ENCODE measurements around the gene SDR42E2. TPM values are rescaled to one million over a fixed set of nuclear protein-coding genes. Genes with fewer than 3 reads are reported as not detected.
A peak's percentile ranks its signal among the peaks of the same experiment; 100 is the strongest.

SDR42E2 gene
- total RNA-seq, 1 donor from 2014 or later = not detected

DNA sequence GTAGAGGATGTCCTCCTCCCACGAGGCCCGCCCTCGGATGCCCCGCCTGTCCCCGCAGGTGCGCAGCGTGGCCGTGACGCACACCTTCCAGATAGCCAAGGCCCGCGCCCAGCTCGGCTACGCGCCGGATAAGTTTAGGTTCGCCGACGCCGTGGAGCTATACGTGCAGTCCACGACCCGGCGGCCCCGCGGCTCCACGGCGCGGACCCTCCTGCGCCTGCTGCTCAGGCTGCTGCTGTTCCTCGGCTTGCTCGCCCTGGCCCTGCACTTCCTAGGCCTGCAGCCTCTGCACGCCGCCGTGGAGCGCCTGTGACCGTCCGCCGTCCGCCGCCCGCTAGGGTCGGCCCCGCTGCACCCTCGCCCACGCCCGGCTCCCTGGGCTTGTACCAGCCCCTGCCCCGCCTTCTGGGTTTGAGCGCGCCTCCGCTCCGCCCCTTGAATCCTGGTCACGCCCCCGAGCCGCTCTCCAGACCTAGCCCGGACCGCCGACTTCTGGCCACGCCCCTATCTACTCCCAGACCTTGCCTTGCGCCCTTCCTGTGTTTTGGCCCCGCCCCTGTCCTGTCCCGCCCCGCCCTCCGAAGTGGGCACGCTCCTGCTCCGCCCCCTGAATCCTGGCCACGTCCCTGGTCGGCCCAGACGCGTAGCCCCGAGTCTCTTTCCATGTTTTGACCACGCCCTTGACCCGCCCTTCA, 27.9 kb downstream of the SDR42E2 start:
- TF ChIP-seq, protein P1, sequence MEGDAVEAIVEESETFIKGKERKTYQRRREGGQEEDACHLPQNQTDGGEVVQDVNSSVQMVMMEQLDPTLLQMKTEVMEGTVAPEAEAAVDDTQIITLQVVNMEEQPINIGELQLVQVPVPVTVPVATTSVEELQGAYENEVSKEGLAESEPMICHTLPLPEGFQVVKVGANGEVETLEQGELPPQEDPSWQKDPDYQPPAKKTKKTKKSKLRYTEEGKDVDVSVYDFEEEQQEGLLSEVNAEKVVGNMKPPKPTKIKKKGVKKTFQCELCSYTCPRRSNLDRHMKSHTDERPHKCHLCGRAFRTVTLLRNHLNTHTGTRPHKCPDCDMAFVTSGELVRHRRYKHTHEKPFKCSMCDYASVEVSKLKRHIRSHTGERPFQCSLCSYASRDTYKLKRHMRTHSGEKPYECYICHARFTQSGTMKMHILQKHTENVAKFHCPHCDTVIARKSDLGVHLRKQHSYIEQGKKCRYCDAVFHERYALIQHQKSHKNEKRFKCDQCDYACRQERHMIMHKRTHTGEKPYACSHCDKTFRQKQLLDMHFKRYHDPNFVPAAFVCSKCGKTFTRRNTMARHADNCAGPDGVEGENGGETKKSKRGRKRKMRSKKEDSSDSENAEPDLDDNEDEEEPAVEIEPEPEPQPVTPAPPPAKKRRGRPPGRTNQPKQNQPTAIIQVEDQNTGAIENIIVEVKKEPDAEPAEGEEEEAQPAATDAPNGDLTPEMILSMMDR (IDR thresholded peaks at IDR 0.05; ENCODE audit: insufficient read depth, low read length, poor library complexity, severe bottlenecking) = no peak
- Histone ChIP-seq H3K36me3 (ENCODE audit: control insufficient read depth, insufficient read depth, low read length) (no peaks in the 10 kb centered on the region), H3K27me3 (ENCODE audit: control insufficient read depth, insufficient read depth, low read length) (no peaks in the 10 kb centered on the region), H3K4me3 (ENCODE audit: low read depth, low read length) (peak overlapping the region; percentile 59)
- DNase-seq (ENCODE audit: low read depth) = no peak

DNA sequence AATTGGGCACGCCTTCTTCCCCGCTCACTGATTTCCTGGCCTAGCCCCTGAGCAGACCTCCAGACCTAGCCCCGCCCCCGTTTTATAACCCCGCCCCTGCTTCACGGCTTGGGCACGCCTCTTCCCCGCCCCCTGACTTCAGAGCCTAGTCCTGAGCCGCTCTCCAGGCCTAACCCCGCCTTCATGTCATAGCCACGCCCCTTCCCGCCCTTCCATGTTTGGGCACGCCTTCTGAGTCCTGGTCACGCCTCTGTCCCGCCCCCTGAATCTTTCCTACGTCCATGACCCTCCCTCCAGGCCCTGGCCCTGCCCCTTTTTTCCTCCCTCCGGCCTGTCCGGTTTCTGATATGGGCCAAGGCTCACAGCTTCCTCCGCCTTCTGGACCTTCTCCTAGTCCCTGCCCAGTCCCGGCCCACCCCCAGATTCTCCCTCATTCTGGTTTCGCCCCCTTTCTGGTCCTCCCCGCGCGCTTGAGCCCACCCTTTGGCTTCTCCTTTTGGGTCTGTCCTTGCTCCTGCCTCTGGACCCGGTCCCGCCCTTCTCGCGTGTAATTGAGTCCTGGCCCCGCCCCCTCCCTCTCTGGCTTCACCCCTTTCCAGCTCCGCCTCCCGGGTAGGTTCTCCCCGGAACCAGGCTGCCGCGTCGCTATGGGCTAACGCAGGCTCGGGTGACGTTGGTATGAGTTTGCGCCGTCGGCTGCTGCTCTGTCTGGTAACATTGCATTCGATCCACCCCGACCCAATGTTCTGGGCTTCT, 28.6 kb downstream of the SDR42E2 start:
- Histone ChIP-seq H3K27me3 (ENCODE audit: control insufficient read depth, insufficient read depth, low read length) (no peaks in the 10 kb centered on the region), H3K4me3 (ENCODE audit: low read depth, low read length) (peak overlapping the region; percentile 65), H3K36me3 (ENCODE audit: control insufficient read depth, insufficient read depth, low read length) (no peaks in the 10 kb centered on the region)
- TF ChIP-seq, protein P1 (IDR thresholded peaks at IDR 0.05; ENCODE audit: insufficient read depth, low read length, poor library complexity, severe bottlenecking) = no peak
- DNase-seq (ENCODE audit: low read depth) = peak; percentile 93

DNA sequence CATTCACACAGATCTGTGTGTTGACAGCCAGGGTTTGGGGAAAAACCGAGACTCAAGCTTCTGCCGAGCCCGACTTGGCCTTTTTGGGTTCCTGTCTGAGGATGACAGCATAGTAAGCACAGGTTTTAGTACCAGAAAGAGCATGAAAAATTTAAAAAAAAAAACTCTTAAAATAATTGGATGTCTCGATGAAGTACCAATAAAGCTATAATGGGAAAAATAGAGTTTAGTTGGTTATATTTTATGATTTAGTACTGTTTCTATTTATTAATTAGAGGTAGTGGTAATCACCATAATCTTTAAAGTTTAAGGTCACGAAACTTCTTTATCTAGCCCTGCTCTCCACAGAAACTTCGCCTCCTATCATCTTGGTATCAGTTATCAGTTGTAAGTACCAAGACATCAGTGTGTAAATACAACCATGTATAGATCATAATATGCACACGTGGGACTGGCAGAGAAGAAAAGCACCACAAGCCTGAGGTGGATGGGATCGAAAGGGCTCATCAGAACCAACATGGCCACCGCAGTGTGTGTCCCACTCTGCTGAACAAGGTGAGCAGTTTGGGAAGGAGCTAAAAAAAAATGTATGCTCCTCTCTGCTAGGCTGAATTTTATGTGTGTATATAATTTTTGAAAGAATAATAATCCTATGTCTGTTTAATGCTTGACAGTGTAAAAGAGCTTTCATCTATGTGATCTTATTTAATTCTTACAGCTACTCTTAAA, 29.4 kb downstream of the SDR42E2 start:
- DNase-seq (ENCODE audit: low read depth) = no peak
- TF ChIP-seq, protein P1 (IDR thresholded peaks at IDR 0.05; ENCODE audit: insufficient read depth, low read length, poor library complexity, severe bottlenecking) = no peak
- H3K4me3 ChIP-seq (ENCODE audit: low read depth, low read length) = peak overlapping the region; percentile 65
- H3K36me3 ChIP-seq (ENCODE audit: control insufficient read depth, insufficient read depth, low read length) = no peaks in the 10 kb centered on the region
- H3K27me3 ChIP-seq (ENCODE audit: control insufficient read depth, insufficient read depth, low read length) = no peaks in the 10 kb centered on the region

DNA sequence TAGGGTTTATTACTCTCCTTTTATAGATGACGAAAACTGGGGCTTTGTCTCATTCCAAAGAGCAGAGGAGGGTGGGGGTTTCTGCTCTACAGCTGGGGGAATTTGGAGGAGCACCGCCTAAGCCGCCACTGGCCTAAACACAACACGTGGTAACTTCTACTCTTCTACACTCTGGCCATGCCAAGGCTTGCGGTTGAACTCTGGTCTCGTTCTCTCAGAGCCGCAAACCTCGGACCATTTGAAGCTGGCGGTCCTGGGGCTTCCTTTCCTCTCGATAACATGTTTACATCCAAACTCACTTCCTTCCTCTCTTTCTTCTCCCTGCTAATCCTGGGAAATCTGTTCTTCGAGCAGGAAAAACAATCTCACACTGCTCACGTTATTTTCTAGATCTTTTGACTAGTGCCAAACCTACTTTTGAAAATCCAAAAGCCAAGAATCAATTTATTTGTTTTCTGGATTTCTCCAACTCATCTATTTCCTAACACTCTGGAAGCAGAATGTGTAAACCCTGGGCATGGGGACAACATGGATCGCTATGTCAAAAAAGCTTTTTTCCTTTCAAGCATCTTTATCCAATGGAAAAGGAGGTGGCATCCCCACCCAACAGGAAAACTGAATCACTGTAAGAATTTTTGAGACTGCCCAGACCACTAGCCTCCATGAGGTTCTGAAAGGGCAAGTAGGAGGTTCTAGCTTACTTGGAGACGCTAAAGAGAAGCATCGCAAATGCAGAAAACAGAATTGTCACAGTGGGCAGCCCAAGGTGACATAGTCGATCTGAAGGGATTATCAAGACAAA, 30.2 kb downstream of the SDR42E2 start:
- Histone ChIP-seq H3K36me3 (ENCODE audit: control insufficient read depth, insufficient read depth, low read length) (no peaks in the 10 kb centered on the region), H3K4me3 (ENCODE audit: low read depth, low read length) (no peak overlapping the region), H3K27me3 (ENCODE audit: control insufficient read depth, insufficient read depth, low read length) (no peaks in the 10 kb centered on the region)
- TF ChIP-seq, protein P1 (IDR thresholded peaks at IDR 0.05; ENCODE audit: insufficient read depth, low read length, poor library complexity, severe bottlenecking) = no peak
- no peak for DNase-seq (ENCODE audit: low read depth)

DNA sequence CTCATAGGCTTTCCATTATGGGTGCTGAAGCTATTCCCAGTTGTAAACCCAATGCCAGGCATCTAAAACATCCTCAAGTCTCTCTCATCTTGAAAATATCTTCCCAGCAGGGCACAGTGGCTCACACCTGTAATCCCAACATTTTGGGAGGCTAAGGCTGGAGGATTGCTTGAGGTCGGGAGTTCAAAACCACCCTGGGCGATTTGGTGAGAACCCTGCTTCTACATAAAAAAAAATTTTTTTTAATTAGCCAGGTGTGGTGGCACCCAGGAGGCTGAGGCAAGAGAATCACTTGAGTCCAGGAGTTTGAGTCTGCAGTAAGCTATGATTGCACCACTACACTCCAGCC, 30.7 kb downstream of the SDR42E2 start:
- H3K4me3 ChIP-seq (ENCODE audit: low read depth, low read length) = no peak overlapping the region
- no peak for DNase-seq (ENCODE audit: low read depth)
- no peaks in the 10 kb centered on the region for H3K27me3 ChIP-seq (ENCODE audit: control insufficient read depth, insufficient read depth, low read length)
- H3K36me3 ChIP-seq (ENCODE audit: control insufficient read depth, insufficient read depth, low read length) = no peaks in the 10 kb centered on the region
- TF ChIP-seq, protein P1 (IDR thresholded peaks at IDR 0.05; ENCODE audit: insufficient read depth, low read length, poor library complexity, severe bottlenecking) = no peak

All from kidney epithelial cell (primary cell).